BJ (cell line): ENCODE results near the gene BRF1. TPM values are rescaled to one million over a fixed set of nuclear protein-coding genes. Genes with fewer than 3 reads are reported as not detected.

Experiments
- CTCF ChIA-PET: fragments of 350-600 bp; formaldehyde crosslinking; extraction: SDS; loops from one replicate; lab custom pipeline; 2021; ENCODE audit warnings: antibody characterized with exemption, inconsistent platforms; lab: Yijun Ruan, JAX
- POLR2A ChIA-PET: fragments of 300-600 bp; sonication (Branson Sonifier 250); formaldehyde crosslinking; extraction: SDS; loops from one replicate; lab custom pipeline; 2021; ENCODE audit warnings: antibody characterized with exemption; lab: Charles Lee
- DNase-seq: peaks from one replicate; pipeline ENCODE4 v3.0.0-alpha.2; 2011; ENCODE audit warnings: low read depth
- H3K27me3 ChIP-seq: 2 replicates; pipeline ENCODE4 v1.6.0; 2011; ENCODE audit warnings: low read length; ENCODE audit not compliant: control insufficient read depth, insufficient read depth
- H3K36me3 ChIP-seq: 2 replicates; pipeline ENCODE4 v1.5.1; 2011; ENCODE audit warnings: low read length; ENCODE audit not compliant: control insufficient read depth, insufficient read depth
- H3K4me3 ChIP-seq: 2 replicates; pipeline ENCODE4 v1.5.1; 2011; ENCODE audit warnings: low read depth, mild to moderate bottlenecking, control low read depth, low read length
- polyA plus RNA-seq: library from polyadenylated mRNA; depleted of rRNA; stranded (reverse); fragments of >200 nt; gene quantifications from 2 replicates; pipeline ENCODE4 v1.2.3, GENCODE V29; 2011
- TF ChIP-seq, protein P1 (sequence below): IDR thresholded peaks from 2 replicates; pipeline ENCODE4 v1.5.1; 2011; ENCODE audit warnings: low read depth, mild to moderate bottlenecking, control low read depth, inconsistent platforms, low read length, moderate library complexity; ENCODE audit not compliant: insufficient read depth

Gene BRF1
- polyA plus RNA-seq, 1 experiment: 8.2 TPM

DNA sequence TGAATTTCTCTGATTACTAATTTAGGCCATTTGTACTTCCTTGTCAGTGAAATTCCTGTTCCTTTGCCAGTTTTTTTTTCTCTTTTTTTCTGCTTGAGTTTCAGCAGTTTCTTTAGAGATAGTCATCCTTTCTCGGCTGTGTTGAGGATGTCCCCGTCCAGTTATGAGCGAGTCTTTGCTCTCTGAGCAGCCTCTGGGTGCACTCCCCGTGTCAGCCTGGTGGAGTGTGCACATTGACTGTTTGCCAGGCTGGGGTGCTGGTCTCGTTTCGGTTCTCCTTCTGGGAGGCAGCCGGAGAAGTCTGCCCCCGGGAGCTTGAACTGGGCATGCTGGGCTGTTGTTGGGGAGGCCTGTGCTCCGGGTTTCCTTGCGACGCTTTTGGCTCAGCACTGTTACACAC, 16.7 kb upstream of the BRF1 start:
- CTCF ChIA-PET: no interaction called here
- Histone ChIP-seq H3K27me3 (no peaks in the 10 kb centered on the region), H3K4me3 (no peak overlapping the region), H3K36me3 (no peaks in the 10 kb centered on the region)
- POLR2A ChIA-PET: no interaction called here
- TF ChIP-seq, protein P1, sequence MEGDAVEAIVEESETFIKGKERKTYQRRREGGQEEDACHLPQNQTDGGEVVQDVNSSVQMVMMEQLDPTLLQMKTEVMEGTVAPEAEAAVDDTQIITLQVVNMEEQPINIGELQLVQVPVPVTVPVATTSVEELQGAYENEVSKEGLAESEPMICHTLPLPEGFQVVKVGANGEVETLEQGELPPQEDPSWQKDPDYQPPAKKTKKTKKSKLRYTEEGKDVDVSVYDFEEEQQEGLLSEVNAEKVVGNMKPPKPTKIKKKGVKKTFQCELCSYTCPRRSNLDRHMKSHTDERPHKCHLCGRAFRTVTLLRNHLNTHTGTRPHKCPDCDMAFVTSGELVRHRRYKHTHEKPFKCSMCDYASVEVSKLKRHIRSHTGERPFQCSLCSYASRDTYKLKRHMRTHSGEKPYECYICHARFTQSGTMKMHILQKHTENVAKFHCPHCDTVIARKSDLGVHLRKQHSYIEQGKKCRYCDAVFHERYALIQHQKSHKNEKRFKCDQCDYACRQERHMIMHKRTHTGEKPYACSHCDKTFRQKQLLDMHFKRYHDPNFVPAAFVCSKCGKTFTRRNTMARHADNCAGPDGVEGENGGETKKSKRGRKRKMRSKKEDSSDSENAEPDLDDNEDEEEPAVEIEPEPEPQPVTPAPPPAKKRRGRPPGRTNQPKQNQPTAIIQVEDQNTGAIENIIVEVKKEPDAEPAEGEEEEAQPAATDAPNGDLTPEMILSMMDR: peak; percentile 20; the same call in 1 of the 2 replicates
- no peak for DNase-seq

GRCh38 chr14:105316968-105317510, 16.2 kb upstream of the BRF1 start:
- POLR2A ChIA-PET: no interaction called here
- TF ChIP-seq, protein P1: no peak
- CTCF ChIA-PET: interaction anchor here (0.7 kb wide), 1 partner anchor 73 kb away, joined by 3 read pairs; no protein-coding TSS in a partner anchor
- DNase-seq: no peak
- no peak overlapping the region for H3K4me3 ChIP-seq
- no peaks in the 10 kb centered on the region for H3K27me3 ChIP-seq
- no peaks in the 10 kb centered on the region for H3K36me3 ChIP-seq

DNA sequence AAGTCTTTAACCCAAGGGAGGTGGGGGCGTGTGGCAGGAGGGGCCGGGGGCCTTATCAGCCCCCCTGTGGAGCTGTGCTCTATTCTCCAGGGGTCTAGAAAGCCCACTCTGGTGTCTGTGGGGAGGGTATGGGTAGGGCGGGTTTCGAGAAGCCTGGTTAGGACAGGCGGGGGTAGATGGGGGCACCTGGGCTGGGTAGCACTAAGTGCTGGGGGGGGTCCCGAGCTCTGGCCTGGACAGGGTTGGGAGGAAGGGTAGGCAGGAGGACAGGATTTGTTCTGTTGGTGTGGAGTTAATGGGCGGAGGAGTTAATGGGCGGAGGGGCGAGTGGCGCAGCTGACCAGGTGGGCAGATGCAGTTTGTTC, 15.8 kb upstream of the BRF1 start:
- TF ChIP-seq, protein P1: no peak
- no peak for DNase-seq
- H3K4me3 ChIP-seq: no peak overlapping the region
- ChIA-PET CTCF (interaction anchor here (0.7 to 1.6 kb wide), 2 partner anchors 35 to 73 kb away, joined by 3 to 5 read pairs; no protein-coding TSS in a partner anchor), POLR2A (no interaction called here)
- no peaks in the 10 kb centered on the region for H3K36me3 ChIP-seq
- no peaks in the 10 kb centered on the region for H3K27me3 ChIP-seq

DNA sequence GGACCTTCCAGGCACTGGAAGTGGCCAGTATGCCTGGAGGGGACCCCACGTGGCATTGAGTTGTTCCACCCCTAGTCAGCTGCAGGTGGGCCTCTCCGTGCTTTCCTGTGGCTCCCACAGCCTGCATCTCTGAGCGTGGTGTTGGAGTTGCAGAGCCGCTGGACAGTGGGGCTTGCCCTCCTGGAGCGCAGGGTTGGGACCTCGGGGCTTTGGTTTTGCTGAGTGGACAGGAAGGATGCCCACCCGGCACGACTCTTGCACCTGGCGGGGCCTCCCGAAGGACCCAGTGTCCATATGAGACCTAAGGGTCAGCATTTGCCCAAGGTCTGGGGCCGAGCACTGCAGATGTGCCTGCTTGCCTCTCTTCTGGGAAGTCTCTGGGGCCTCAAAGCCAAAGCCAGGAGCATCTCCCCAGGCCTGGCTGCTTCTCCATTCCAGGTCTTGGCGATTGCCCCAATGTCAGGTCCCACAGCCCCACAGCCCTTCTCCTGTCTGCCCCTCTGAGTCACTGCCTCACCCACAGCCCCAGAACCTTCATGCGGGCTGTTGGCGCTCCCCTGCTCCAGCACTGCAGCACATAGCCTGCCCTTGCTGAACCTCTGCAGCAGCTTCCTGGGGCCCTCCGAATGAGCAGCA, 15.3 kb upstream of the BRF1 start:
- peak overlapping the region; percentile 64 for H3K4me3 ChIP-seq
- POLR2A ChIA-PET: no interaction called here
- H3K36me3 ChIP-seq: no peaks in the 10 kb centered on the region
- CTCF ChIA-PET: interaction anchor here (1.6 kb wide), 1 partner anchor 36 kb away, joined by 5 read pairs; no protein-coding TSS in a partner anchor
- H3K27me3 ChIP-seq: no peaks in the 10 kb centered on the region
- no peak for DNase-seq
- TF ChIP-seq, protein P1: no peak

DNA sequence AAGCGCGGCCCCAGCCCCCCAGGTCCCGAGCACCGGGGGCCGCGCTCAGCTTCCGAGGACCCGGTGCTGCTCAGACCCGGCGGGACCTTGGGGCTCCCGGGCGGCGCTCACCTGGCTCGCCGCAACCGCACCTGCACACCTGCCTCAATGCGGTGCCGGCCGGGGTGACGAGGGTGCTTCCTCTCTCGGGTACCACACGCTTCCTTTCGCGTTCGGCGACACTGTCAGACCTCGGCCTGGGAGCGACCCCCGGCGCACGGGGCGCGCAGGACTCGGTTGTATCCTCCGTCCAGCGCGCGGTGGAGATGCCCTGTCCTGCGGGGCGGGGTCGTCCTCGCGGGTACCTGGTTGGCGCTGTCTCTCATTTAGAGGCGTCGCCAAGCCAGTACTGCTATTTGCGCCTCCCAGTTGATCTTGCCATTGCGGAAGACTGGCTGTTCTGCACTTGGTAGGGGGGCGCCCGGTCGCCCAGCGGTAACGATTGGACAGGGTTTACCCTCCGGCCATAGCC, 14.5 kb upstream of the BRF1 start:
- no peaks in the 10 kb centered on the region for H3K27me3 ChIP-seq
- H3K36me3 ChIP-seq: no peaks in the 10 kb centered on the region
- DNase-seq: no peak
- TF ChIP-seq, protein P1: no peak
- ChIA-PET CTCF (interaction anchor here (1.6 kb wide), 1 partner anchor 37 kb away, joined by 5 read pairs; no protein-coding TSS in a partner anchor), POLR2A (no interaction called here)
- peak overlapping the region; percentile 64 for H3K4me3 ChIP-seq
